Astrocyte (in vitro differentiated cells and primary cell): ENCODE results near the gene CNOT1.

Experiments
- CTCF ChIP-seq: IDR thresholded peaks from 2 replicates; pipeline ENCODE4 v1.5.1; 2011; ENCODE audit warnings: low read depth, mild to moderate bottlenecking, inconsistent platforms, low read length, moderate library complexity; ENCODE audit not compliant: insufficient read depth
- EZH2 ChIP-seq: IDR thresholded peaks from 2 replicates; pipeline ENCODE4 v1.6.1; 2012; ENCODE audit warnings: mild to moderate bottlenecking, low read length, inconsistent platforms; ENCODE audit not compliant: insufficient read depth

GRCh38 chr16:58636466-58636865, 6.8 kb upstream of the CNOT1 start:
- TF ChIP-seq CTCF (no peak), EZH2 (no peak)
